Stimulated activated naive CD8-positive, alpha-beta T cell treated with anti-CD3 and anti-CD28 coated beads, Interleukin-15, amount 100 ng/mL, for 72 hours (primary cell): ENCODE data around the gene GANC.

Experiments
- ATAC-seq: fragments of 150-1000 bp; cut with Tn5 transposase; 2 replicates; pipeline ENCODE4 v1.10.0; 2021; ENCODE audit warnings: mild to moderate bottlenecking, moderate library complexity
- DNase-seq, 2 donors: peaks; one replicate each; pipeline ENCODE4 v3.0.0; 2021 to 2022
- H3K27ac Mint-ChIP-seq, 2 donors: one replicate each; pipeline ENCODE4 v1.8.0; 2022; ENCODE audit warnings: mild to moderate bottlenecking in 2 of 2, mixed read lengths in 2 of 2, moderate library complexity in 2 of 2
- H3K27me3 Mint-ChIP-seq: one replicate; pipeline ENCODE4 v1.8.0; 2022; ENCODE audit warnings: mixed read lengths
- H3K4me1 Mint-ChIP-seq: one replicate; pipeline ENCODE4 v1.8.0; 2022; ENCODE audit warnings: mild to moderate bottlenecking, mixed read lengths
- H3K4me3 Mint-ChIP-seq, 2 donors: one replicate each; pipeline ENCODE4 v1.8.0; 2022; ENCODE audit warnings: mild to moderate bottlenecking in 2 of 2, mixed read lengths in 2 of 2, moderate library complexity in 1 of 2
- H3K9me3 Mint-ChIP-seq, 2 donors: one replicate each; pipeline ENCODE4 v1.8.0; 2022; ENCODE audit warnings: mixed read lengths in 2 of 2

GANC gene

GRCh38 chr15:42404461-42405235, 131.6 kb downstream of the GANC start:
- DNase-seq = no peak
- H3K9me3 Mint-ChIP-seq = no peaks in the 10 kb centered on the region
- H3K4me1 Mint-ChIP-seq = peaks cover 6% of the 10 kb centered on the region
- H3K4me3 Mint-ChIP-seq = no peak overlapping the region
- H3K27ac Mint-ChIP-seq = no peak overlapping the region
- H3K27me3 Mint-ChIP-seq = no peaks in the 10 kb centered on the region
- no peak for ATAC-seq

DNA sequence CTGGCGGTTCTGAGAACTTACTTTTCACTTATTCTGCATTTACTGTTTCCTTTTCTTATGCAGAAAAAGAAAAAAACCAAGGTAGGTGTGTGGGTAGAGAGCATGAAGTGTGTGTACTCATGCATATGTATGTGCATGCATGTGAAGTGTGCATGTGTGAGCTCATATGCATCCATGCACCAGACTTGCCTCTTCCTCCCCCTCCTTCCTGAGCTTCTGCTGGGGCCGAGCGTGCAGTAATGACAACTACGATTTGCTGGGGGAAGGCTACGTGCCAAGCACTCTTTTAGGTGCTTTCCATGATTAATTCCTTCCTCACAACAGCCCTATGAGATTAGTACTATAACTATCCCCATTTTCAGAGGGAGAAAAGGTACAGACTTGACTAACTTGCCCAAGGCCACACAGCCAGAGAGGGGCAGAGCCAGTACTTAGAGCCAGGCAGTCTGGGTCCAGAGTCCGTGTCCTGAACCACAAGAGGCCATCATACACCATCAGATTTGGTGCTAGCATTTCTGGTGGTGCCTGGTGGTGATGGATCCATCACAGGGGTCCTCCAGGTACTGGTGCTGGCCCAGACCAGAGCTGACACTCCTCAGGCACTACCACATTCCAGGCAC, 133.0 kb downstream of the GANC start:
- Mint-ChIP-seq H3K4me1 (peaks cover 6% of the 10 kb centered on the region), H3K4me3 (no peak overlapping the region), H3K9me3 (no peaks in the 10 kb centered on the region), H3K27me3 (no peaks in the 10 kb centered on the region), H3K27ac (no peak overlapping the region)
- ATAC-seq (no peak), DNase-seq (no peak)
